WERI-Rb-1 (cell line): ENCODE results near the gene RNF19B.
"Not testable (repeated sequence)": the region's sequence is repeated elsewhere in the genome, so short reads cannot be mapped to it uniquely, and the experiment has no call there.

Experiments
- DNase-seq: peaks from one replicate; pipeline ENCODE4 v3.0.0-alpha.2; 2020
- H3K27ac ChIP-seq: fragments of 250-450 bp; sonication (Bioruptor Pico); 2 replicates; pipeline ENCODE4 v1.5.1; 2020; ENCODE audit warnings: mild to moderate bottlenecking, moderate library complexity
- H3K27me3 ChIP-seq: fragments of 250-450 bp; sonication (Bioruptor Pico); 2 replicates; pipeline ENCODE4 v1.5.1; 2021; ENCODE audit warnings: mild to moderate bottlenecking, low read depth, moderate library complexity; ENCODE audit not compliant: insufficient read depth, severe bottlenecking
- H3K36me3 ChIP-seq: fragments of 250-450 bp; sonication (Bioruptor Pico); 2 replicates; pipeline ENCODE4 v1.5.1; 2020; ENCODE audit warnings: mild to moderate bottlenecking, moderate library complexity
- H3K4me3 ChIP-seq: 2 replicates; pipeline ENCODE4 v1.5.1; 2011; ENCODE audit warnings: low read depth, mild to moderate bottlenecking, control low read depth, low read length
- H3K9me3 ChIP-seq: fragments of 250-450 bp; sonication (Bioruptor Pico); 2 replicates; pipeline ENCODE4 v1.5.1; 2021; ENCODE audit warnings: mild to moderate bottlenecking, moderate library complexity; ENCODE audit not compliant: severe bottlenecking
- CTCF ChIP-seq: IDR thresholded peaks from 2 replicates; pipeline ENCODE4 v1.5.1; 2011; ENCODE audit warnings: low read depth, mild to moderate bottlenecking, control low read depth, inconsistent platforms, low read length

The RNF19B gene

DNA sequence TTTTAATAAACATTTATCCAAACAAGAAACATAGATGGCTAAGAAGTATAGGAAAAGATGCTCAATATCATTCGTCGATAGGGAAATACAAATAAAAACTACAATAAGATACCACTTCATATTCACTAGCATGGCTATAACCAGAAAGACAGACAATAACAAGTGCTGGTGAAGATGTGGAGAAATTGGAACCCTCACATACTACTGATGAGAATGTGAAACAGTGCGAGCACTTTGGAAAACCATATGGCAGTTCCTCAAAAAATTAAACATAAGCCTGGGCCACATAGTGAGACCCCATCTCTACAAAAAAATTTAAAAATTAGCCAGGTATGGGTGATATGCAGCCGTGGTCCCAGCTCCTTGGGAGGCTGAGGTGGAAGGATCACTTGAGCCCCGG lies 54.3 kb downstream of the RNF19B start:
- no peaks in the 10 kb centered on the region for H3K36me3 ChIP-seq
- H3K27ac ChIP-seq, result no peak overlapping the region
- H3K27me3 ChIP-seq, result no peaks in the 10 kb centered on the region
- no peak overlapping the region for H3K4me3 ChIP-seq
- peaks cover 4% of the 10 kb centered on the region for H3K9me3 ChIP-seq
- DNase-seq, result no peak
- no peak for TF ChIP-seq CTCF

DNA sequence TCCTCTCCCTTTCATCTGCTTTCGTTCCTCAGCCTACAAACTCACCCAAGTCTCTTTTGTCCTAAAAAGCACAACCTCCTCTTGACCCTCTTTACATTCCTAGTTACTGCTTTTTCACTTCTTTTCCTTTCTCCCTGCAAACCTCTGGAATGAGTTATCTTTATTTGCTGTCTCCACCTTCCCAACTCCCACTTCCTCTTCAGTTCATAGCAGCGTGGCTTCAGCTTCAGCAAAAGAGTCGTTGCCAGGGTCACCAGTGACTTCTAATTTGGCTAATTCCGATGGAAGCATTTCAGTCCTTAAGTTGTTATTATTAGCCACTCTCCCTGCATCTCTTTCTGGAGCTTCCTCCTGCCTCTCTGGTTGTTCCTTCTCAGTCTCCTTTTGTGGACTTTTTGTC lies 57.2 kb downstream of the RNF19B start:
- H3K27me3 ChIP-seq, result no peaks in the 10 kb centered on the region
- no peak overlapping the region for H3K4me3 ChIP-seq
- H3K9me3 ChIP-seq, result no peaks in the 10 kb centered on the region
- no peaks in the 10 kb centered on the region for H3K36me3 ChIP-seq
- no peak for DNase-seq
- no peak for TF ChIP-seq CTCF
- H3K27ac ChIP-seq, result no peak overlapping the region

- no peak overlapping the region for H3K4me3 ChIP-seq
- H3K9me3 ChIP-seq, result no peaks in the 10 kb centered on the region
- H3K36me3 ChIP-seq, result no peaks in the 10 kb centered on the region
- H3K27me3 ChIP-seq, result no peaks in the 10 kb centered on the region
- TF ChIP-seq CTCF, result no peak
- no peak for DNase-seq
- no peak overlapping the region for H3K27ac ChIP-seq
These were observed 58.0 kb downstream of the RNF19B start for GRCh38 chr1:32906654-32907053.

DNA sequence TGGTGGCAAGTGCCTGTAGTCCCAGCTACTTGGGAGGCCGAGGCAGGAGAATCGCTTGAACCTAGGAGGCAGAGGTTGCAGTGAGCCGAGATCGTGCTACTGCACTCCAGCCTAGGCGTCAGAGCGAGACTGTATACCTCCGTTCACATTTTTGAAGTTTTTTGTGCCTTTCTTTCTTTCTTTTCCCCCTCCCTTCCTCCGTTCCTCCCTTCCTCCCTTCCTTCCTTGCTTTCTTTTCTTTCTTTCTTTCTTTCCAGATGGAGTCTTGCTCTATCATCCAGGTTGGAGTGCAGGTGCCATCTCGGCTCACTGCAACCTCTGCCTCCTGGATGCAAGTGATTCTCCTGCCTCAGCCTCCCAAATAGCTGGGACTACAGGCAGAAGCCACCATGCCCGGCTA lies 59.0 kb downstream of the RNF19B start:
- DNase-seq, H3K27me3 ChIP-seq, H3K27ac ChIP-seq, H3K36me3 ChIP-seq, H3K9me3 ChIP-seq, H3K4me3 ChIP-seq: not testable (repeated sequence)

GRCh38 chr1:32904797-32905196 lies 59.8 kb downstream of the RNF19B start:
- no peaks in the 10 kb centered on the region for H3K27me3 ChIP-seq
- TF ChIP-seq CTCF, result no peak
- H3K36me3 ChIP-seq, result no peaks in the 10 kb centered on the region
- H3K27ac ChIP-seq, result no peak overlapping the region
- H3K9me3 ChIP-seq, result no peaks in the 10 kb centered on the region
- DNase-seq, result no peak
- H3K4me3 ChIP-seq, result no peak overlapping the region

DNA sequence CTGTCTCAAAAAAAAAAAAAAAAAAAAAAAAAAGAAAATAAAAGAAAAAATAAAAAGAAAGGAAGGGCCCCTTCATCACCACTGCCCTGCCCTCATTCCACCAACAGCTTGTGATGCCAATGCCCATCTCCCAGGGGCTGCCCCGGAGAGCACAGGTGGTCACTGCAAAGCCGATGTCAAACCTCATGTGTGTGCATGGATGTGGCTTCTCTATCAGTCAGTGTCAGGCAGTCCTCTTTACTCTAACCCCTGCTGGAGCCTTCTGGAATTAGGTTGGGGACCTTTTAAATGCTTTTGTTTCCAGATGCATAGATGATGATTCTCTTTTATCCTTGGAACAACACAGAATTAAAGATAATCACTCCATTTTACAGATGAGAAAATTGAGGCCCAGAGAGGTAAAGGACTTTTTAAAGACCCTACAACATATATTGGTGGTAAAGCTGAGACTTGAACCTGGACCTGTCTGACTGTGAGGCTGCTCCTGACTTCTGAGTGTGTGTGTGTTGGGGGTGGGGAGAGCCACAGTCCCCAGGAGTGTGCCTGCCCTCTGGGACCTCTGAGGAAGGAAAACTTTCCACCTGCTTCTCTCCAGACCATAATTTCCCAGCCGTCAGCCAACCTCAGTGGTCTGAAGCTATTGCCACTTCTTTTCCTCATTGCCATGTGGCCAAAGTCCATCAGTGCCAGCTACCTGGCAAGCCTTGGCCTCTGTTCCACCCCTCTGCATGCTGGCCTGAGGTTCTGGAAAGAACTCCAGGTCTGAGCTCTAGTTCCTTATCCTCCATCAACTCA lies 60.4 kb downstream of the RNF19B start:
- TF ChIP-seq CTCF, result no peak
- no peak overlapping the region for H3K4me3 ChIP-seq
- DNase-seq, result no peak

More for the DNA sequence above, 60.4 kb downstream of the RNF19B start:
- no peaks in the 10 kb centered on the region for H3K36me3 ChIP-seq
- no peak overlapping the region for H3K27ac ChIP-seq
- no peaks in the 10 kb centered on the region for H3K27me3 ChIP-seq
- no peaks in the 10 kb centered on the region for H3K9me3 ChIP-seq
